Measurements from ENCODE around the gene ZEB2.

DNA sequence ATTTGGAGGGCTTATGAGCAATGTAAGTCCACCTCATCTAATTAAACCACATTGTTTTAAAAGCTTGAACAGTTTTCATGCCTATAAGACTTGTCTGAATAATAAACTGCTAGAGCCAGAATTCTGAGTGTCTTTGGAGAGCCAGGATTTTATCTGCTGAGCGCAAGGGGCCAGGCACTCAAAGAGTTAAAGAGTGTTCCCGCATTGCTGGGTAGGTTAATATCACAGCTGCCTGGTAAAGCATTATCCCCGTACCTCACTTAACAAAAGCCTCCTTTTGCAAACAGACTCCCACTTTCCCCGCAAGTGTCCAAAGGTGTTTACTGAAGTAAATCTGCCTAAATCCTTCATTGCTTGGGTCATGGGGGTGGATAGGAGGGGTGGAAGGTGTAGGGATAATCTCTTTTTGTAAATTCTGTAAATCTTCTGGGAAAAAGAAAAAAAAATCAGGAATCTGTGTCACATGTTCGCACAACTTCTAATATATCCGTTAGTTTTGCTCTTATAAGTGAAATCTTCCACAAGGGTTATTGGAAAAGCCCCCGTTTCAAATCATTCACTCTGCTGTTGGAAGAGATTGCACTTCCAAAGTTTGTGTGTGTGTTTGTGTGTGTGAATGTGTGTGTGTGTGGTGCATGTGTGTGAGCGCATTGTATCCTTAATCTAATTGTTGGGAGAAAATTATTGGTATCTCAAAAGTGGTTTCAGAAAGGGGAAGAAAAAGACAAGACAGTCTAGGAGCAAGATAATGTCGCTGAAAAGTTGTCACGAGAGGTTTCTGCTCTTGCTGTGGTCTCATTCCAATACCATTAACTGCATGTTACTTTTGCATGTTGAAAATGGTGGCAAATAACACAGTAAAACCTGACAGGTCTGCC, 10.7 kb downstream of the ZEB2 start:
- TF ChIP-seq CBX2 (IDR thresholded peaks at IDR 0.05; ENCODE audit: borderline replicate concordance, low read depth) (no peak), CHD2 (IDR thresholded peaks at IDR 0.05; ENCODE audit: low read length, partially characterized antibody) (no peak), POLR2A (IDR thresholded peaks at IDR 0.05; ENCODE audit: low read length) (no peak), ZC3H11A (IDR thresholded peaks at IDR 0.05) (no peak), RFX5 (IDR thresholded peaks at IDR 0.05) (no peak), POLR2AphosphoS2 (conservative IDR thresholded peaks at IDR 0.05; ENCODE audit: low read length) (no peak), CEBPB (IDR thresholded peaks at IDR 0.05) (no peak), EP300 (IDR thresholded peaks at IDR 0.05) (no peak)
- TF ChIP-seq, protein P1, sequence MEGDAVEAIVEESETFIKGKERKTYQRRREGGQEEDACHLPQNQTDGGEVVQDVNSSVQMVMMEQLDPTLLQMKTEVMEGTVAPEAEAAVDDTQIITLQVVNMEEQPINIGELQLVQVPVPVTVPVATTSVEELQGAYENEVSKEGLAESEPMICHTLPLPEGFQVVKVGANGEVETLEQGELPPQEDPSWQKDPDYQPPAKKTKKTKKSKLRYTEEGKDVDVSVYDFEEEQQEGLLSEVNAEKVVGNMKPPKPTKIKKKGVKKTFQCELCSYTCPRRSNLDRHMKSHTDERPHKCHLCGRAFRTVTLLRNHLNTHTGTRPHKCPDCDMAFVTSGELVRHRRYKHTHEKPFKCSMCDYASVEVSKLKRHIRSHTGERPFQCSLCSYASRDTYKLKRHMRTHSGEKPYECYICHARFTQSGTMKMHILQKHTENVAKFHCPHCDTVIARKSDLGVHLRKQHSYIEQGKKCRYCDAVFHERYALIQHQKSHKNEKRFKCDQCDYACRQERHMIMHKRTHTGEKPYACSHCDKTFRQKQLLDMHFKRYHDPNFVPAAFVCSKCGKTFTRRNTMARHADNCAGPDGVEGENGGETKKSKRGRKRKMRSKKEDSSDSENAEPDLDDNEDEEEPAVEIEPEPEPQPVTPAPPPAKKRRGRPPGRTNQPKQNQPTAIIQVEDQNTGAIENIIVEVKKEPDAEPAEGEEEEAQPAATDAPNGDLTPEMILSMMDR (IDR thresholded peaks at IDR 0.05), result no peak
- TF ChIP-seq, protein P2, sequence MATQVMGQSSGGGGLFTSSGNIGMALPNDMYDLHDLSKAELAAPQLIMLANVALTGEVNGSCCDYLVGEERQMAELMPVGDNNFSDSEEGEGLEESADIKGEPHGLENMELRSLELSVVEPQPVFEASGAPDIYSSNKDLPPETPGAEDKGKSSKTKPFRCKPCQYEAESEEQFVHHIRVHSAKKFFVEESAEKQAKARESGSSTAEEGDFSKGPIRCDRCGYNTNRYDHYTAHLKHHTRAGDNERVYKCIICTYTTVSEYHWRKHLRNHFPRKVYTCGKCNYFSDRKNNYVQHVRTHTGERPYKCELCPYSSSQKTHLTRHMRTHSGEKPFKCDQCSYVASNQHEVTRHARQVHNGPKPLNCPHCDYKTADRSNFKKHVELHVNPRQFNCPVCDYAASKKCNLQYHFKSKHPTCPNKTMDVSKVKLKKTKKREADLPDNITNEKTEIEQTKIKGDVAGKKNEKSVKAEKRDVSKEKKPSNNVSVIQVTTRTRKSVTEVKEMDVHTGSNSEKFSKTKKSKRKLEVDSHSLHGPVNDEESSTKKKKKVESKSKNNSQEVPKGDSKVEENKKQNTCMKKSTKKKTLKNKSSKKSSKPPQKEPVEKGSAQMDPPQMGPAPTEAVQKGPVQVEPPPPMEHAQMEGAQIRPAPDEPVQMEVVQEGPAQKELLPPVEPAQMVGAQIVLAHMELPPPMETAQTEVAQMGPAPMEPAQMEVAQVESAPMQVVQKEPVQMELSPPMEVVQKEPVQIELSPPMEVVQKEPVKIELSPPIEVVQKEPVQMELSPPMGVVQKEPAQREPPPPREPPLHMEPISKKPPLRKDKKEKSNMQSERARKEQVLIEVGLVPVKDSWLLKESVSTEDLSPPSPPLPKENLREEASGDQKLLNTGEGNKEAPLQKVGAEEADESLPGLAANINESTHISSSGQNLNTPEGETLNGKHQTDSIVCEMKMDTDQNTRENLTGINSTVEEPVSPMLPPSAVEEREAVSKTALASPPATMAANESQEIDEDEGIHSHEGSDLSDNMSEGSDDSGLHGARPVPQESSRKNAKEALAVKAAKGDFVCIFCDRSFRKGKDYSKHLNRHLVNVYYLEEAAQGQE (IDR thresholded peaks at IDR 0.05), result no peak
- TF ChIP-seq, protein P3, sequence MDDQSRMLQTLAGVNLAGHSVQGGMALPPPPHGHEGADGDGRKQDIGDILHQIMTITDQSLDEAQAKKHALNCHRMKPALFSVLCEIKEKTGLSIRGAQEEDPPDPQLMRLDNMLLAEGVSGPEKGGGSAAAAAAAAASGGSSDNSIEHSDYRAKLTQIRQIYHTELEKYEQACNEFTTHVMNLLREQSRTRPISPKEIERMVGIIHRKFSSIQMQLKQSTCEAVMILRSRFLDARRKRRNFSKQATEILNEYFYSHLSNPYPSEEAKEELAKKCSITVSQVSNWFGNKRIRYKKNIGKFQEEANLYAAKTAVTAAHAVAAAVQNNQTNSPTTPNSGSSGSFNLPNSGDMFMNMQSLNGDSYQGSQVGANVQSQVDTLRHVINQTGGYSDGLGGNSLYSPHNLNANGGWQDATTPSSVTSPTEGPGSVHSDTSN (IDR thresholded peaks at IDR 0.05), result no peak
